Ovary (tissue), 3 donors: Measurements from ENCODE around the gene ADA.

Experiments used
- CTCF ChIP-seq, 3 donors: fragments of 450-650 bp in 2 of 3; fragments of 200-600 bp in 1 of 3; IDR thresholded peaks; one replicate each; pipeline versions ENCODE4 v1.5.1 to v1.8.0; 2016 to 2022; ENCODE audit warnings: antibody characterized with exemption in 3 of 3, mild to moderate bottlenecking in 1 of 3
- POLR2A ChIP-seq: fragments of 450-650 bp; IDR thresholded peaks from one replicate; pipeline ENCODE4 v1.6.1; 2017; ENCODE audit warnings: antibody characterized with exemption, mild to moderate bottlenecking, moderate library complexity
- donor health status: DM: no; HTN: no; CAD: no.

- TF ChIP-seq CTCF (IDR thresholded peaks at IDR 0.05) (no peak), POLR2A (no peak)
These were observed 66.2 kb downstream of the ADA start for GRCh38 chr20:44585057-44585963.
